Measurements from ENCODE around the gene CALN1. TPM values are rescaled to one million over a fixed set of nuclear protein-coding genes. Genes with fewer than 3 reads are reported as not detected.

Gene CALN1
- total and polyA plus RNA-seq, 9 of the 15 experiments (the other 6 are each of a cell fraction or from before 2014, with no cell fraction given), result 1.4 to 7.5 (median 3.3) TPM

DNA sequence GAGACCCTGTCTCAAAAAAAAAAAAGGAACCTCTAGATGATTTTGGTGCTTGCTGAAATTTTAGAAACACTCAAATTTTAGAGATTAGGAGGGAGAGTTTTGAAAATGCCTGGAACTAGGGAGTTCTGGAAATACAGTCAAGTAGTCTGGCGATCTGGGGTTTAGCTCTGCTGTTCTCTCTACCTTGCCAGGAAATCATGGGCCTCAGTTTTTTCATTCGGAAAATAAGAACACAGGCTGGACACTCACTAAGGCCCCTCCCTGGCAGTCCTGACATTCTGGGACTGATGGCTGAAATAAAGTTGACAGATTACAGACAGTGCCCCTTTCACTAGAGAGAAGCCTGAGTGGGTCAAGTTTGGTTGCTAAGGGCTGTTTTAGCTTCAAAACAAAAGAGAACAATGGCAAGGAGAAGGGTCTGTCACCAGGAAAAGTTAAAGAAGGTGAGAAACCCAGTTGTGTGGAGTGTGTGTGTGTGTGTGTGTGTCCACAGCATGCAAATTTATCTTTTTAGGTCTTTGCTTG lies 25.0 kb upstream of the CALN1 start:
- no peak for DNase-seq (ENCODE audit: extremely low read depth in 1 of 4, low spot score in 3 of 4)
- FAIRE-seq, result no peak
- CTCF ChIA-PET (ENCODE audit: low intra/inter-chr PET ratio), result no interaction called here
- no peaks in the 10 kb centered on the region for H3K9me1 ChIP-seq (ENCODE audit: control insufficient read depth, insufficient read depth, low read length)
- no peak overlapping the region for H2AFZ ChIP-seq (ENCODE audit: low read depth, low read length)
- H3K27me3 ChIP-seq (ENCODE audit: control insufficient read depth in 2 of 2, insufficient read depth in 2 of 2, low read length in 2 of 2), result peaks cover 14 to 17% of the 10 kb centered on the region in 2 experiments
- no peak overlapping the region for H3K4me3 ChIP-seq
- no peak overlapping the region for H3K27ac ChIP-seq (ENCODE audit: extremely low read depth, low read depth, low read length)
- no peaks in the 10 kb centered on the region for H3K36me3 ChIP-seq (ENCODE audit: control insufficient read depth, insufficient read depth, low read length)
- no peak overlapping the region for H3K4me2 ChIP-seq (ENCODE audit: insufficient read depth, low read length)
- POLR2A ChIA-PET, result interaction anchor here (0.6 to 1.4 kb wide), 2 partner anchors 9 to 302 kb away, joined by 3 read pairs; no protein-coding TSS in a partner anchor
- no peaks in the 10 kb centered on the region for H4K20me1 ChIP-seq (replicated peaks; ENCODE audit: control insufficient read depth, insufficient read depth, low read length)
- in situ Hi-C loops (cut with MboI) (no loop called here), intact Hi-C loops (cut with micrococcal nuclease) (no loop called here)
- no peak for ATAC-seq
- no peaks in the 10 kb centered on the region for H3K4me1 ChIP-seq (replicated peaks in 1 of 2; ENCODE audit: control insufficient read depth in 2 of 2, insufficient read depth in 2 of 2, low read length in 2 of 2)
- no TSS peak for BruUV-seq (replicated peaks)
- H3K9ac ChIP-seq (ENCODE audit: insufficient read depth in 1 of 2, low read depth in 2 of 2, low read length in 2 of 2), result no peak overlapping the region
- no peaks in the 10 kb centered on the region for H3K79me2 ChIP-seq (ENCODE audit: control insufficient read depth, insufficient read depth, low read length)
- no peaks in the 10 kb centered on the region for H3K9me3 ChIP-seq (replicated peaks; ENCODE audit: control insufficient read depth, insufficient read depth, low read depth, low read length)
- WGBS (ENCODE audit: insufficient coverage, low coverage, missing lambda C conversion rate), result 0% methylated on average over 2 of the region's 2 CpGs
- no peak for TF ChIP-seq NFIX (CRISPR knock-in tag; IDR thresholded peaks at IDR 0.05; ENCODE audit: low read depth)
- no peak for TF ChIP-seq ZNF785 (CRISPR knock-in tag; IDR thresholded peaks at IDR 0.05)
- TF ChIP-seq, protein P1, sequence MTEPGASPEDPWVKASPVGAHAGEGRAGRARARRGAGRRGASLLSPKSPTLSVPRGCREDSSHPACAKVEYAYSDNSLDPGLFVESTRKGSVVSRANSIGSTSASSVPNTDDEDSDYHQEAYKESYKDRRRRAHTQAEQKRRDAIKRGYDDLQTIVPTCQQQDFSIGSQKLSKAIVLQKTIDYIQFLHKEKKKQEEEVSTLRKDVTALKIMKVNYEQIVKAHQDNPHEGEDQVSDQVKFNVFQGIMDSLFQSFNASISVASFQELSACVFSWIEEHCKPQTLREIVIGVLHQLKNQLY (CRISPR knock-in tag; conservative IDR thresholded peaks at IDR 0.05), result no peak
- TF ChIP-seq, protein P2, sequence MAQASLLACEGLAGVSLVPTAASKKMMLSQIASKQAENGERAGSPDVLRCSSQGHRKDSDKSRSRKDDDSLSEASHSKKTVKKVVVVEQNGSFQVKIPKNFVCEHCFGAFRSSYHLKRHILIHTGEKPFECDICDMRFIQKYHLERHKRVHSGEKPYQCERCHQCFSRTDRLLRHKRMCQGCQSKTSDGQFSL (CRISPR knock-in tag; IDR thresholded peaks at IDR 0.05), result no peak
- TF ChIP-seq, protein P2 (tag; IDR thresholded peaks at IDR 0.05), result no peak
- TF ChIP-seq CBFA2T3 (IDR thresholded peaks at IDR 0.05), result no peak
- TF ChIP-seq ZNF511 (CRISPR knock-in tag; IDR thresholded peaks at IDR 0.05), result no peak
- no peak for TF ChIP-seq MYNN (IDR thresholded peaks at IDR 0.05)
- TF ChIP-seq MYNN (CRISPR knock-in tag; IDR thresholded peaks at IDR 0.05), result no peak
- no peak for TF ChIP-seq CUX1 (CRISPR knock-in tag; IDR thresholded peaks at IDR 0.05)
- no peak for TF ChIP-seq MAFK (IDR thresholded peaks at IDR 0.05; ENCODE audit: low read length)
- no peak for TF ChIP-seq POLR2B (IDR thresholded peaks at IDR 0.05; ENCODE audit: low read depth, partially characterized antibody)
- no peak for TF ChIP-seq ZNF165 (CRISPR knock-in tag; IDR thresholded peaks at IDR 0.05; ENCODE audit: borderline replicate concordance)
- no peak for TF ChIP-seq ZNF707 (CRISPR knock-in tag; conservative IDR thresholded peaks at IDR 0.05)
- TF ChIP-seq ZBTB43 (CRISPR knock-in tag; IDR thresholded peaks at IDR 0.05), result no peak
